GM18519 (cell line): Measurements from ENCODE around the gene CUEDC1.
"Not testable (repeated sequence)": the region's sequence is repeated elsewhere in the genome, so short reads cannot be mapped to it uniquely, and the experiment has no call there.

Source experiments
- ATAC-seq: cut with Tn5 transposase; IDR thresholded peaks from one replicate; pipeline ENCODE4 v1.9.1; 2021; ENCODE audit warnings: mild to moderate bottlenecking, moderate library complexity; ENCODE audit not compliant: unreplicated experiment, low FRiP score

The CUEDC1 gene

DNA sequence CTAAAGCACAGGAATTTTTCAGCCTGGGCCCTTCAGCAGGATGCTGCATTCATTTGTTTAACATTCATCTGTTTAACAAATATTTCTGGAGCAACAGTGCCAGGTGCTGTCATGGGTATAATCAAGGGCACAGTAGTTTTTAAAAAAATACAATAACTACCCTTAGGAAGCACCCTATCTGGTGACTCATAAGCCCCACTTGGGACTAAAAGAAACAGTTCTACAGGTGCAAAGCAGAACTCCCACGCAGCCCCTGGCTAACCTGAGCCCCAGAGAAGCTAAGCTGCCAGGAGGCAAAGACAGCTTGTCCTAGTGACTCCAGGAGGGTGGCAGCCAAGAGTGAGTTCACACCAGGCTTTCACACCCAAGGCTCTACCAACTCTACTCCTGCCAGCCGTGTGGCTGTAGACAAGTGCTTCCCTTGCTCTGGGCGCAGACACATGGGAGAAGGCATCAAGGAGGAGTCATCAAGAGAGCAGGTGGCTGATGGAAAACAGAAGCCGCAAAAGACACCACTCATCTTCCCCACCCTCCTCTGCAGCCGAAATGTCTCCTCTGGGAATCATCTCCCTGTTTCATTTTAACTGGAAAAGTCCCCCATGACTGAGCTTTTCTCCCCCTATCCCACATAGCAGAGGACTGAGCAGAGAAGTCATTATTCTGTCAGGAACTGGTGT, 14.4 kb downstream of the CUEDC1 start:
- no peak for ATAC-seq

DNA sequence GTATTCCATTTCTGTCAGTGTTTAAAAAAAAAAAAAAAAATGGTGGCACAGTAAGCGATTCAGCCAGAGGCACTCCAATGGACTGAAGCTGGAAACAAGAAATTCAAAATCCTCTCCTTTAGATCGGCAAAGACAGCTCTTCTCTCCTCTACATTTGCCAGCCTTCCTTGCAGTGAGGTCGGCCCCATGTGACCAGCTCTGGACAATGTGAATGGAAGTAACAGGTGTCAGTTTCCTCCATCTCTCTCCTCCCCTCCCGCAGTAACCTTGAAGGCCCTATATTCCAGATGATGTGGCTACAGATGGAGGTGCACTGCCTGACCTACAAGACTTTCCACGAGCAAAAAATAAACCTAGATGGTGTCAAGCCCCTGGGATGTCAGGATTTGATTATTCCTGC, 15.0 kb downstream of the CUEDC1 start:
- no peak for ATAC-seq

DNA sequence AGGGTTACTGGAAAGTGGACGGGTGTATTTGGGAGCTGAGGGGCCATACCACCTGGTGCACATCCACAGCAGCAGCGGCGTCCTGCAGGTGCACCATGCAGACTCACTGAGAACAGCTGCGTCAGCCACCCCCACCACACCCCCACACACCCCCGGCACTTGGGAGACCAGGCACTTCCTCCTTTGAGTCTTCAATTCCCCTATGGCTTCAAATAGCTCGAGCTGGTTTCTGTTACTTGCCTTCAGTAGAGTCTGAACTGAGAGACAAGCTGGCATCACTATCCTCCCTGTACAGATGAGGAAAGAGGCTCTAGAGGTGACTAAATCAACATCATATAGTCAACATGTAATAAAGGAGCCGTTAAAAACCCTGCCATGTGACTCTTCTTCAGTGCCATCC, 15.4 kb downstream of the CUEDC1 start:
- ATAC-seq: no peak

DNA sequence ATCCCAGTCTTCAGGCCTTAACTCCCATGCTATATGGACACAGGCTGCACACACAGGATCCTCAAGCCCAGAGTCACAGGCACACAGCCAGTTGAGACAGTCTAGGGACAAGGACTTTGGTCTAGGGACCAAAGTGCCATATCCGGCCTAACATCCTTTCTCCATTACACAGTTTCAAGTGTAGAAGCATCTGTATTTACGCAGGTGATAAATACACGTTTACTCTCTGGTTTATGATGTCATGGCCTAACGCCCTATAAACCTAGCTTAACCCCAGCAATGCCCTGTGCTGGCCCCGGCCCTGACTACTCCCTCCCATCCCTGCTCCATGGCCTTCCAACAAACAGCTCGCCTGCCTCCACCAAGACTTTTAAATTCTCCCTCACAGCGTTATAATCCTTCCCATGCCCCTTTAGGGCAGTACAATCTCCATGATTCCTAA, 17.1 kb downstream of the CUEDC1 start:
- no peak for ATAC-seq

DNA sequence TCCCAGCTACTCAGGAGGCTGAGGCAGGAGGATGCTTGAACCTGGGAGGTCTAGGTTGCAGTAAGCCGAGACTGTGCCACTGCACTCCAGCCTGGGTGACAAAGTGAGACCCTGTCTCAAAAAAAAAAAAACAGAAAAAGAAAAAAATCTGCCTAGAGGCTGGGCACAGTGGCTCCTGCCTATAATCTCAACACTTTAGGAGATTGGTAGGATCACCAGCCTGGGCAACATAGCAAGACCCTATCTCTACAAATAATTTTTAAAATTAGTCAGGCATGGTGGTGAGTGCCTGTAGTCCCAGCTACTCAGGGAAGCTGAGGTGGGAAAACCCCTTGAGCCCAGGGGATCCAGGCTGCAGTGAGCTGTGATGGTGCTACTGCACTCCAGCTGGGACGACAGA, 17.7 kb downstream of the CUEDC1 start:
- no peak for ATAC-seq

DNA sequence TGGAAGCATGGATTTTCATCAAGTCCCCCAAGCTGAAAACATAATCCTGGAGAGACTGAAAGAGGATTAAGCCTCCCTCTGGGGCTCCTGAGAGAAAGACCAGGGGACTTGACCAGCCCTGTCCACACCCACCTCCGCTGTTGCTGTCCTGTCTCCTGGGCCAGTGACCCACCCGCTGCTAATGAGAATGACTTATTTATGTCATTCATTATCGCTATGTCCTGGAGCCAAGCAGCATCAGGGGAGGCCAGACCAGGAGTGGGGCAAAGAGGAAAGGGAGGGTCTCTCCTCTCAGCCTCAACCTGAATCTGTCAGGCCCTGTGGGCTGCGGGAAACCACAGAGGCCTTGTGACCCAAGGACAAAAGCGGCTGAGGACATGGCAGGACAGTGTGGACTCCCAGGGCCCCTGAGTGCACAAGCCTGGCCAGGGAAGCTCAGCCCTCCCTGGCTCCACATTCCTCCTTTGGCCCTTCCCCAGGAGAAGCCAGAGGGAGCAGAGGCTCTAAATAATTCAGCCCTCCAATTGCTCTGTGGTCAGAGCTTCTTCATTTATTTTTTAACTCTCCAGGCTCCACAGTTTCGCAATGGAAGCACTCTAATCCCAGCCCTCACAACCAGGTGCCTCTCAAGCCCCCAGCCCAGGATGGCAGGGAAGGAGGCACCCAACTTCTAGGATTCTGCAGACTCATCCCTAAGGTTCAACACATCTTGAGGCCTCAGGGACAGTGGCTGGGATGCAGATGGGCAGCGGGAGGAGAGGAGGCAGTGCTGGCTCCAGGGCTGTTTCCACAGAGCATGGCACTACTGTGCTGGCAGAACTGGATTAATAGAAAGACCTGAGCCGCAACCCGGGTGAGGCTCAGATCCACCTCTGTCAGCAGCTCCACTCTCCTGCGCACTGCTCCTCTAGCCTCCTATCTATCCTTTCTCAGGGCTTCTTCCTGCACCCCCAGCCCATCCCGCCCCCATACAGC, 19.1 kb downstream of the CUEDC1 start:
- no peak for ATAC-seq

DNA sequence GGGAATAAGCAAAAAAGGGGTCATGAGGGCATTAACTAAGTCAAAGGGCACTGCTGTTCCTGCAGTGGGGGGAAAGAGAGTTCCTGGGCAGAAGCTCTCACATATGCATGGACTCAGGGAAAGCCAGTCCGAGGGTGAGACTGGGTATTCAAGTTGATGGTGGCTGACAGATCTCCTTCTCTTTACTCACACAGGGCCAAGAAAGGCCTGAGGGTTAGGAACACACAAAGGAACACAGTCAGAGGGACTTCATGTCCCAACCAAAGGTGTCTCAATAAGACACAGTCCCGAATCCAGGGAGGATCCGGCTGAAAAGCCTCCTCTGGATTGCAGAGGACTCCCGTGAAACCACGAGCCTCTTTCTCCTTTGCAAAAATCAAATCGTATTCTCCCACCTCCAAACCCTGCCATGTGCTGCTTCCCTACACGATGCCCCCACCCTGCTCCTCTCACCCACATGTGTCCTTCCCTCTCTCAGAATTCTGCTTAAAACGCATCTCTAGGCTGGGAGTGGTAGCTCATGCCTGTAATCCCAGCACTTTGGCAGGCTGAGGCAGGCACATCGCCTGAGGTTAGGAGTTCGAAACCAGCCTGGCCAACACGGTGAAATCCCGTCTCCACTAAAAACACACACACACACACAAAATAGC, 23.6 kb downstream of the CUEDC1 start:
- ATAC-seq: no peak

DNA sequence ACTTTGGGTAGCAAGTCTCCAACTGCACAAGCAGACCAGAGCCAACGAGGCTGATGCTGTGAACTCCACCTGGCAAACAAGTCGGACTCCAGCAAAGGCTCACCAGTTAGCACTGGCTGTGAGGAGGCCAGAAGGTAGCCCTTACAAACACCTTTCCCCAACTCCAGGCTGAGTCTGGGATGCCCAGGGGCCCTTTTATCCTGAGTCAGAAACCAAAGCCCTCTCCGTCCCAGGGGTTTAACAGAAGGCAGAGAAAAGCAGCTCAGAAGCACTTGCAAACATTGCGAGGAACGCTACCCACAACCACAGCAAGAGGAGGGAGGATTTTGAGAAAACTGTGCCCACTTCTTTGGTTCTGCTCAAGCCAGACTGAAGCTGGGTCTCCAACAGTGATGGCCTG, 25.0 kb downstream of the CUEDC1 start:
- ATAC-seq: no peak

DNA sequence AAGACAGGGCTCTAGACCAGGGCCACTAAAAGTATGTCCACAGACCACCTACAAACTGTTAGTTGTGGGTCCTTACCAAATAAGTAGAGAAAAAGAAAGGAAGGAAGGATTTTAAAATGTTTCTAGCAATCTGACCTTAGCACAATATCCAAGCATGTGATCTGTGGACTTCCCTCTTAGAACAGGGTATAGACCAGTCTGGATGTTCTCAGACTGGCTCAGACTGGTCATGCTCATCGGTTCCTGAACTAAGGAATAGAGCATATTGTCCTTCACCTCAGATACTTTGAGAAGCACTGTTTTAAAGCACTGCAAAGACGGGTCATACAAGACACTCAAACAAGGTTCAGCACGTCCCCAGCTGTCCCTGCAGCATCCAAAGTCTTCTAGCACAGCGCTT, 25.8 kb downstream of the CUEDC1 start:
- no peak for ATAC-seq

DNA sequence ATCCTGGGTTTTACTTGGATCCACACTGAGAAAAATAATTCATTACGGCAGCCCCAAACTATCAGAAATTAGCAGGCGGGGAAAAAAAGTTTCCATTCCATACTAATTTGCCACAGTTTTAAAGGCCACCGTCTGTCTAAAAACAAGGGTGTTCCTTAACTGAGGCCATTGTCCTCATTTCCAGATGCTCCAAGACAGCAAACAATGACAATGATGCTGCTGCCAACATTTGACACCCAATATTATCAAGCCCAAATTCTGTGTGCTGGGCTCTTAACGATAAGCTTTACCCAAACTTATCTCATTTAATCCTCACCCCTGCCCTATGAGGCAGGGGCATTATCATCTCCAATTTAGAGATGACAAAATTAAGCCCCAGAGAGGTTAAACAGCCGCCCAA, 26.3 kb downstream of the CUEDC1 start:
- no peak for ATAC-seq

DNA sequence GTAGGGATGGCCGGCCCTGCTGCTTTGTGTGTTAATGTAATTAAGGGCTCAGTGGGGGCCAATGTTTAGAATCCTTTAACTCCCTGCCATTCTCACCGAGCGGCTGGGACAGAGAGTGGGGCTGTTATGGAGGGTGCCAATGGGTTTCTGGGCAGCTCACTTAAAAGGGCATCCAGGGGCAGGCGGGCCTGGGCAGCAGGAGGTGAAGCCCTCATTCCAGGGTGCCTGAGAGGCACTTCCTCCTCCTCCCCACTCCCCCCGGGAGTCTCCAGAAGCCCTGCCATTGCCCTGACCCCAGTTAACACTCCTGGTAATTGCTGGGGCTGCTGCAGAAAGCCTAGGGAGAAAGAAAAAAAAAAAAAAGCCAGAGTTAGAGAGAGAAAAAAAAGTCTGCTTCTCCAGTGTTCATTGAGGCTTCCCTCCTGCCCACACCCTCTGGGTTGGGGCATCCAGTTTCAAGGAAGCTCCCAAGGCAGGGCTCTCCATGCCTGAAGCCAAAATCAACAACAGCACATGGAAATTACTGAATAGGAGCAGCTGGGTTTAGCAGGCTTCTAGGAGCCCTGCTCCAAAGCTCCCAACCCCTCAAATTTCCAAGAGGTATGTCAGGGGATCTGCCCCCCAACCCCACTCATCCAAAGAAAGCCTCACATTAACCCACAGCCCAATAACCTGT, 28.0 kb downstream of the CUEDC1 start:
- ATAC-seq: no peak

DNA sequence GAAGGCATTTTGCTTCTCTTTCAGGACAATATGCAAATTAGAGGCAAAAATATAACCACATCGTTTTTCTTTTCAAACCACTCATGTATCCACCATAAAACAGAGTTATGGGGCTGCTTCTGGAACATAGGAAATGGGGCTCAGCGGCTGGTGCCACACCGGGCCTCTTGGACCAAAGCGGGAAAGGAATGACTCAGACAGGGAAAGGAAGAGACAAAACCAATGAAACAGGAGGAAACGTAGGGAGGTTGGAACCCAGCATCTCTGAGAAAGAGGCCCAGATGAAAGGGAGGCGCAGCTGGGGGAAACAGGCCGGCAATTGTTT, 28.5 kb downstream of the CUEDC1 start:
- no peak for ATAC-seq

DNA sequence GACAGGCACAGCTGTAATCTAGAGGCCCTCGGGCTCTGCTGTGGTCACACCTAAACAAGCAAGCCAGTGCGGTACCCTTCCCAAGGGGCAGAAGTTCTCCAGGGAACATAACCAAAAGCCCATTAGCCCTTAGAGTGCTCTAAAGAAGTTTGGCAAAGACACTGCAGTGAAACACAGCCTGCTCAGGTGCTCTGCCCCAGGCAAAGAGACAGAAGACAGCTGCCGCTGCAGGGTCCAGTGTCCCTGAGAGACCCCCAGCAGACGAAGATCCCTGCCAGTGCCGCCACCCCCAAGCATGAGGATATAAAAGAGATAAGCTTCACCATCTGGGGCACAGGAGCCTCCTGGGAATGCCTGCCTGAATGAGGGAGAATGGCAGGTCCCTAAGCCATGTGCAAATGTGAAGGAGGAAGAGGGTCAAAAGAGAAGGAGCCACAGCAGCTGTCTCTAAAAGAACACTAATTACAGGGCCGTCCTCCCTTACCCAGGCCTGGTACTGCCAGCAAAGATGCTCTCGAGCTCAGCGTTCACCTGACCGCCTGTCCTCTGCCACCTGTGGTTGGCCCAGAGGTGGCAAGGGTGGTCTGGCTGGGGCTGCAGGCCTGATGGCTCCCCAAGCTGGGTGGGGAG, 29.7 kb downstream of the CUEDC1 start:
- ATAC-seq: no peak

DNA sequence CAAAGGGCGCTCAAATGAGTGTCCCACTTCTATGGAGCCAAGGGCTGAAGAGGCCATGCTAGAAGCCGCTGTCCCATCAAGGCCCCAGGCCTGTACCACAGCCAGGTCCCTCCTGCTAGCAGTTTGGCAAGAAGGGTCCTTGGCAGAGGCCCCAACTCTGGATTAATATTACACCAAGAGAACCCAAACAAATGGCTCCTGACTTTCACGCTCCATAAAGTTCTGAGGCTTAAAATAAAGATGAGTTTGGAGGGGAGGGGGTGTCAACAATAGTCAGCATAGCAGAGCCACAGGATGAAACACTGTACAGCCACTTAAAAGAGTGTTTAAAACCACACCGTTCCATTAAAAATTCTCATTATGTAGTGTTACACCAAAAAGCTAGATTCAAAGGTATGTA, 30.5 kb downstream of the CUEDC1 start:
- no peak for ATAC-seq

DNA sequence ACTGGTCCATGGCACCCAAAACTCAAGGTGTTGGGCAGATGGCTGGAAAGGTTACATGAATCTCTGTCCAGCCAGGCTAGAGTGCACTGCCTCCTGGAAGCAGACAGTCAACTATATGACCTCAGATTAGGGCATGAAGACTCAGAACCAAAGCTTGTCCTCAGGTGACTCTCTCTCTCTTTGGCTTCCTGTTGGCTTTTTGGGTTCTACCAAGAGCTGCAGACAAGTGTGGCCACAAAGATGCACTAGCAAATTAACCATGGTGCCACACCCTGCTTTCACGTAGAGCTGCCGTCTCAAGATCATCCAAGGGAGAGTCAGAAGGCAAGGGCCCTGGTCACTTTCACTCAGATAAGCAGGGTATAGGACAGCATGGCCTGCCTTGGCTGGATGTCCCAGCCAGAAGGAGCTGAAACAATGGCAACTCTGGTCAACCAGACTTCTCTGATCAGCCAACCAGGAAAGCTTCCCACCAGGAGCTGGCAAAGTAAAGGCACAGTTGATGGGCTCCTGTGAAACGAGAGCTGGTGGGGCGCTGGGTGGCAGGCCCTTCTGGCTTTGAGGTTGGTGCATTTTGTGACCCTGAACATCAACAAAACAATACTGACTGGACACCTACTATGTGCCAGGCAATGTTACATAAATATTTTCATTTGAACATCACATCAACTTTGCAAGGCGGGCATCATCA, 31.9 kb downstream of the CUEDC1 start:
- ATAC-seq: no peak

DNA sequence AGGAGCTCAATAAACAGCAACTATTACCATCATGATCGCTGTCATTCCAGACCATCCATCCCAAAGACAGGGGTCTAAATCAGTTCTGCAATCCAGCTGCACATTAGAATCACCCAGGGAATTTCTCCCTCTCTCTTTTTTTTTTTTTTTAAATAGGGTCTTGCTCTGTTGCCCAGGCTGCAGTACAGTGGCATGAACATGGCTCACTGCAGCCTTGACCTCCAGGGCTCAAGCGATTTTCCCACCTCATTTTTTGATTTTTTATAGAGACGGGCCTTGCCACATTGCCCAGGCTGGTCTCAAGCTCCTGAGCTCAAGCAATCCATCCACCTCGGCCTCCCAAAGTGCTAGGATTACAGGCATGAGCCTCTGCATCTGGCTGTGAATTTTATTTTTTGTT, 32.5 kb downstream of the CUEDC1 start:
- not testable (repeated sequence) for ATAC-seq

DNA sequence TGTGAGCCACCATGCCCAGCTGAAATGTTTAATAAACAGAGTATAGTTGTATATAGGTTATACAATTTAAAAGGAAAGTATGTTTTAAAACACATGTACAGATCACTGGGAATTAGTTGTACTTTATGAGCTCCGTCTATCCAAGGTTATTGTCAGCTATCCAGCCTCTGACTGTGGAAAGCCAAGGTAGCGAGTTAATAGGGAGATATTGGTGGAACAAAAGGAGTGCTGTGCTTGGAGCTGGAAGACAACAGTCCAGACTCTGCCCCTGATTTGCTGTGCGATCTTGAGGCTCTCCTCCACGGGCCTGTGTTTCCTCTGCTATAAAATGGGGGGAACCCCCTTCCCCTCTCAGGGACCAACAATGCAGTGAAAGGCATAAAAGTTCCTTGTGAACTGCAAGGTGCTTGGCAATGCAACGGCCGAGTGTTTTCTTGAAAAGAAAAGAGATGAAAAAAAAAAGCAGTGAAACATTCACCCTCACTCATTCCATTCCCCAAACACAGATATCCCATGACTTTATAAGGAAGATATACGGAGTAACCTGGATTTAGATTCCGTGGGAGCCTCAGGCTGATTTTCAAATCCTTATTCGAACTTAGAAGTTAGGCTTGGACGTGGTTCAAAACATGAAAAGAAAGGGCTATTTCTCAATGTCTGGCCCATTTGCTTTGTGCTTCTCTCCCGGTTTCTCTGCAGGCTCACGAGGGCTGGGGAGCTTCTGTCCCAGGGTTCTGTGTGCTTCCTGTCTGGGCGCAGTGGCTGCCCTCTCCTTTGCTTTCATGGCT, 34.1 kb downstream of the CUEDC1 start:
- ATAC-seq: no peak

DNA sequence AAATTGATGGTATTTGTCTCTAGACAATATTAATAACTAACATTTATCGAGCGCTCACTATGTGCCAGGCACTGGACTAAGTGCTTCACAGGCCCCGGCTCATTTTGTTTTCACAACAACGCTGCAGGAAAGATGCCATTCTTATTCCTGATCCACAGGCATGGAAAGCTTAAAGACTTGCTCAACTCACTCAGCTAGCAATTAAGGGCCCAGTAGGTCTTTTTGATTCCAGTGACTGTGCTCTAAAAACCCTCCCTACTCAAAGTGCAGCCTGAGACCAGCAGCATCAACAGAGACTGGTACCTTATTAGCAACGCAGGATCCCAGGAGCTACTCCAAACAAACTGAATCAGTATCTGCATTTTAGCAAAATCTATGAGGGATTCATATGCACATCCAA, 35.3 kb downstream of the CUEDC1 start:
- no peak for ATAC-seq
